Bone marrow (tissue), 2 donors: ENCODE results near the gene GLS.
"Not testable (repeated sequence)": the region's sequence is repeated elsewhere in the genome, so short reads cannot be mapped to it uniquely, and the experiment has no call there.

Source experiments
- DNase-seq, 2 donors: peaks; one replicate each; lab custom pipeline; 2025; lab: John Stamatoyannopoulos, UW

Gene GLS

GRCh38 chr2:190932514-190932913, 51.9 kb downstream of the GLS start:
- DNase-seq = no peak

- no peak for DNase-seq
These were observed 52.7 kb downstream of the GLS start for GRCh38 chr2:190933361-190933760.

GRCh38 chr2:190935054-190935453, 54.4 kb downstream of the GLS start:
- DNase-seq = no peak

DNA sequence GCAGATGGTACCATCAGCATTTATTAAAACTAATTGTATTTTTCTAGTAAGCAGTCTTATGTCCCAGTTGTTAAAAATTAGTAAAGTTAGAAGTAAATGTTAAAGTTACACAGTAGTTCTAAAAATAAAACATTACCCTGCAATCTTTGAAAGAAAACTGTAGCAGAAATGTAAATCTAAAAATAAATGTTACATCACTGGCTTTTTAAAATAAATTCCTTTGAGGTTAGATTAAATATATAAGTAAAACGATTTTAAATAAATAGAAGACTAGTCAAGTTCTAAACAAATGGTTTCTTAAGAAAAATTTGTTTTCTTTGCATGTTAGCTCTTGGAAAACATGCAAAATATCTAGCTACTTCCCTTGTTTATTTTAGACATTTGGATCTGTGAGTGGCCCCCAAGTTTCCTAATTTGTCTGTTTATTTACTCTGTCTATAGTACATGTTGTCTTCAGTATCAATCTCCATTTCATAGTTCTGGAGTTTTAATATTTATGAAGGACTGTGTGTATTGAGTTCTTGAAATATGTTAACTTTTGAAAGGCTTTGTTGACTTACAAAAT, 58.2 kb downstream of the GLS start:
- no peak for DNase-seq

GRCh38 chr2:190940454-190940853, 59.8 kb downstream of the GLS start:
- no peak for DNase-seq

GRCh38 chr2:190941571-190941970, 61.0 kb downstream of the GLS start:
- no peak for DNase-seq

DNA sequence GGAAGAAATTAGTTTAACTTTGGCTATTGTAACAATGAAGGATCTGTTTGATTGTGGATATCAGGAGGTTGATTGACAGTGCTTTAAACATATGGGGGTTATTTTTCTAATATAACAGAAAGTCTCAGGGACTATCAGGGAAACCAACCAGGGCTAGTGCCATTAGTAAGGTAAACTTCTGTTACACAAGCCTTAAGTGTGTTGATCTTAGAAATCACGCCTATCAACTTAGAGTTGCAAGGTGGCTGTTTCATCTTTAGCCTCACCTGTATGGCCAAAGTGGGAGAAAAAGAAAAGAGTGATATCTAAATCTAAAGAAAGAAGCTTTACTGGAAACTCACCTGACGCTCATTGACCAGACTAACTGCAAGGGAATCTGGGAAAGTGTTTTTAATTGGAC, 62.1 kb downstream of the GLS start:
- no peak for DNase-seq

- DNase-seq = no peak
These were observed 63.1 kb downstream of the GLS start for GRCh38 chr2:190943706-190944105.

DNA sequence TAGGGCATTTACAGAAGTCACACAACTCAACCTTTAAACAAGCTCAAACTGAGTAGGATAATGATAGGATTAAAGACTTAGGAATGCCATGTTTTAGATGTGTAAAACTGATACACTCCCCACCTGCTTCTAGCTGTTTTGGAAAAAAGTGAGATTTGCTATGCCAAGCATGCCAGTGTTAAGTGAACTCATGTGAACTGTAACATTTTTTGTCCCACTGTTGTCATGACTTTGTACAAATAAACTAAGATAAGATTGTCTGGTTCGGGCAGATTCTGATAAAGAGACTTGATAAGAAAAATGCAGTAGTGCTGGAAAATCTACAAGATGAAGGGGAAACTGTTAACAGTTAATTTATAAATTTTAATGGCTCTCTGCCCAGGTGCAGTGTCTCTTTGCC, 66.5 kb downstream of the GLS start:
- no peak for DNase-seq

GRCh38 chr2:190947711-190948251, 67.2 kb downstream of the GLS start:
- peak in 1 of 2 donors; percentile 90 for DNase-seq

GRCh38 chr2:190948671-190949070, 68.0 kb downstream of the GLS start:
- DNase-seq = no peak

DNA sequence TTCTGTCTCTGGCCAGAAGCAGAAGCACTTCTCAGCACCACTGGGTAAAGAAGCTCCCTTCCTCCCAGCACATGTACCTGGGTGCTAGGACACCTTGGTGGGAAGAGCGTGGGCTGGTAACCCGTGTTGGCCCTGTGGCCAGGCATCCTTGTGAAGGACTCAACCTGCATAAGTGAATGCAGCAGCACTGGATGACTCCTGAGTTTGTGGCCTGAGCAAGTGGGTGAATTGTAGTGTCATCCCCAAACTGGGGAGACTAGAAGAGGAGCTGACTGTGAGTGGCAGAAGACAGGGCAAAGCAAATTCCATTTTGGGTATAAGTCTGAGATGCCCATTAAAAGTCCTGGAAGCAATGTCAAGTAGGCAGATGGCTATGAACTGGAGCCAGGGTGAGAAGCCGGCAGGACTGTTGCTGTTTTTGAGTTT, 70.0 kb downstream of the GLS start:
- no peak for DNase-seq

DNA sequence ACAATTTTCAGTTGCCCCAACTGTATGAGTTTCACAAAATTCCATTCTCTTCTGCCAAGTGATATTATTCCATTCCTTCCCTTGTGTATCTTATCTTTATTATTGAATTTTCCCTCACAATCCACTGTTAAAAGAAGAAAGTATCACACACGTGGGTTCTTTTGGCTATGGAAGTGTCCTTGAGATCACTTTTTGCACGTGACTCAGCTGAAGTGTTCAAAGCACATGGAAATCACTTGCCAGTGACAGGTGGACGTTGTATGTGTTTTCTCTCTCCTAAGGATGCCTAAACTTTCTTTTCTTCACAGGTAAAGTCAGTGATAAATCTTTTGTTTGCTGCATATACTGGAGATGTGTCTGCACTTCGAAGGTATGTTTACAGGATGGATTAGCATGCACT, 72.6 kb downstream of the GLS start:
- no peak for DNase-seq

- no peak for DNase-seq
These were observed 79.5 kb downstream of the GLS start for GRCh38 chr2:190959911-190960788.

DNA sequence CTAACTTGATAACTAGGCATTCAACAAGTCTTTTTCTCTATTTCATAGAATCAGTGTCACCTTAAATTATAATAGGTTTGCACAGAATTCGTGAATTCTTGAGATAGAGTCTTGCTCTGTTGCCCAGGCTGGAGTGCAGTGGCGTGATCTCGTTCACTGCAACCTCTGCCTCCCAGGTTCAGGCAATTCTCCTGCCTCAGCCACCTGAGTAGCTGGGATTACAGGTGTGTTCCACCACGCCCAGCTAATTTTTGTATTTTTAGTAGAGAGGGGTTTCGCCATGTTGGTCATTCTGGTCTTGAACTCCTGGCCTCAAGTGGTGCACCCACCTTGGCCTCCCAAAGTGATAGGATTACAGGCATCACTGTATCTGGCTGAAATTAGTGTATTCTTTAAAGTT, 80.5 kb downstream of the GLS start:
- not testable (repeated sequence) for DNase-seq

GRCh38 chr2:190961918-190962487, 81.4 kb downstream of the GLS start:
- DNase-seq = no peak

DNA sequence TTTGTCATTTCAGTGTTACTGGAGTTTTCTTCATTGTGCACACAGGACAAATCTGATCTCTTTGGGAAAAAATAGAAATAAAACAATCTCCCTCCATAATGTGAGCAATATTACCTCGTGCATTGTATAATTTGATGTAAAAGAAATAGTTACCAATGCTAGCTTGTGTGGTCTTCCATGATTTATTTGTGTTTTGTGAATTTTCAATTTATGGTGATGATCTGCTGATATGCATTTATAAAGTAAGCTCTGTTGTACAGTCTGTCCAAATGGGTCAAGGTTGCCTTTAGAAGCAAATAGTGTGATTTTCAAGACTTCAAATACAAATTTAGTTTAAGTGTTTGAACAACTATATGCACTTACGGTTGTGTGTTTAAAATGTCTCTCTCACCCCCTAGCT, 82.5 kb downstream of the GLS start:
- no peak for DNase-seq

GRCh38 chr2:190964170-190964795, 83.7 kb downstream of the GLS start:
- no peak for DNase-seq

GRCh38 chr2:190965580-190966222, 85.1 kb downstream of the GLS start:
- no peak for DNase-seq

- no peak for DNase-seq
These were observed 87.9 kb downstream of the GLS start for GRCh38 chr2:190968522-190968921.

DNA sequence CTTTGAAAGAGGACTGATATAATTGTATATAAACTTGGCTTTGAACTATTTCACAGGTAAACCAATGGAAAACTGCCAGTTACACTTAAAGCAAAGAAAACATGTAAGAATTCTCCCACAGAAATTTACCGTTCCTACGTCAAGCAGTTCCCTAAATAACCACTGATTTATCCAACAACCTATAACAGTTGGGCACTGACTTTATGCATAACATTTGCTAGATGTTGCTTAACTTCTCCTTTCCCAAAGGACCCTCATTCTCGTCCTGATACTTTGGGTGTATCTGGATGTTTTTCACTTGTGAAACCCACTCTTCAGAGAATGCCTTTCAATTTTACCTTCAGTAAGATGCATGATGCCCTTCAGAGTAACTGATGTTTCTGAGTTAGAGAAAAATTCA, 89.5 kb downstream of the GLS start:
- no peak for DNase-seq

DNA sequence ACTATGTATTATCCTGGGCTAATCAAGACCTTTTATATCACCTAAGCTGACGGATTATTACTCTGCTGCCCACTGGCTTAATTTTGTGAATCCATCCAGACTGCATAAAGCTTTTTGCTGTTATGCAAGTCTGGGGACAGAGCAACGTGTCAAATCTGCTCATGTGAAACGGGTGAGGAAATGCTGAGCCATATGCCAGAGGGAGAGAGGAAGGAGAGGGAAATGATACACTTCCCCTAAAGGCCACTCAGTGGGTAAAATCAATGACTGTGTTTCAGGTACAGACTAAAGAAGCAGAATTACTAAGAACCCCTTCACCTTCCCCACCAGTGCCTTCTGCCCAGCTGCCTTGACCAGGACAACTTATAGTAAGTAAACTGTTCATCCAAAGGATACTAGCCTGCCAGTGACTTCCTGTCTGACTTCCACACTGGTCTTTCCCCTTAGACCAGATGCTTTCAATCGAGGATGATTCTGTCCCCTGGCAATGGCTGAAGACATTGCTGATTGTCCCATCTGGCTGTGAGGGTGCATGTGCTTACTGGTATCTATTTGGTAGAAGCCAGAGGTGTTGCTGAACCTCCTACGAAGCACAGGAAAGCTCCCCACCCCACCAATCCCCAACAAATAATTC, 90.4 kb downstream of the GLS start:
- DNase-seq = peak in 1 of 2 donors; percentile 48
